ENCODE data around the gene ITPR3. TPM values are rescaled to one million over a fixed set of nuclear protein-coding genes. Genes with fewer than 3 reads are reported as not detected.

The ITPR3 gene
- total RNA-seq, 1 donor from 2014 or later: 17.7 TPM

DNA sequence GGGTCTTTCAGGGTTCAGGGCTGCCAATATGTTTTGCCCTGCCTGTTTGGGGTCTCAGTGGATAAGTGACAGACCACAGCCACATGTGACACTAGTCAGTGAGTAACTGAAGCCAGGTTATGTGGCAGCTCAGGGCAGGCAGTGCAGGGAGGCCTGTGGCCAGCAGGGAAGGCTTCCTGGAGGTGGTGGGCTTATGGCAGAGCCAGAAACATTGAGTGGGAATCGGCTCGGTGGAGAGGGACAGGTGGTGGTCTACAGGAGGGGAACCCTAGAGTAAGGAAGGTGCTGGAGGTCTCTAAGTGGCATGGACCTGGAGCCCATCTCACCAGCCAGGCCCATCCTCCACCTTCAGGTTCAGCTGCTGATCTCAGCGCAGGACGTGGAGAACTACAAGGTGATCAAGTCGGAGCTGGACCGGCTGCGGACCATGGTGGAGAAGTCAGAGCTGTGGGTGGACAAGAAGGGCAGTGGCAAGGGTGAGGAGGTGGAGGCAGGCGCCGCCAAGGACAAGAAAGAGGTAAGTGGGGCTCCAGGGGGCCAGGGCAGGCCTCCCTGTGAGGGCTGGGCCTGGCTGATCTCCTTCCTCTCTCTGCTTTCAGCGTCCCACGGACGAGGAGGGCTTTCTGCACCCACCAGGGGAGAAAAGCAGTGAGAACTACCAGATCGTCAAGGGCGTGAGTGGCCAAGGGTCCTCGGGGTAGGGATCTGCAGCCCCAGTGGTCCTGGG is 55.5 kb downstream of the ITPR3 start:
- no peaks in the 10 kb centered on the region for H3K9me3 Mint-ChIP-seq (ENCODE audit: unreplicated experiment)
- H3K4me3 ChIP-seq (ENCODE audit: insufficient read depth, low read depth, low read length): no peak overlapping the region
- no peaks in the 10 kb centered on the region for H3K9me3 ChIP-seq (ENCODE audit: insufficient read depth, low read depth, low read length)
- no peak overlapping the region for H3K4me3 Mint-ChIP-seq (ENCODE audit: unreplicated experiment)
- H3K79me2 ChIP-seq (ENCODE audit: insufficient read depth, low read length): no peaks in the 10 kb centered on the region
- no peak for DNase-seq (ENCODE audit: low read depth)
- peaks cover 15% of the 10 kb centered on the region for H3K4me1 Mint-ChIP-seq (ENCODE audit: low read depth, unreplicated experiment)
- peak overlapping the region; percentile 12 for H3K4me2 ChIP-seq (ENCODE audit: low read length)
- no peaks in the 10 kb centered on the region for H3K36me3 ChIP-seq (ENCODE audit: insufficient read depth, low read length)
- no peak overlapping the region for H3K9ac ChIP-seq (ENCODE audit: low read length)
- no peak for TF ChIP-seq EZH2 (IDR thresholded peaks at IDR 0.05; ENCODE audit: insufficient read depth, low read length)
- TF ChIP-seq, protein P1, sequence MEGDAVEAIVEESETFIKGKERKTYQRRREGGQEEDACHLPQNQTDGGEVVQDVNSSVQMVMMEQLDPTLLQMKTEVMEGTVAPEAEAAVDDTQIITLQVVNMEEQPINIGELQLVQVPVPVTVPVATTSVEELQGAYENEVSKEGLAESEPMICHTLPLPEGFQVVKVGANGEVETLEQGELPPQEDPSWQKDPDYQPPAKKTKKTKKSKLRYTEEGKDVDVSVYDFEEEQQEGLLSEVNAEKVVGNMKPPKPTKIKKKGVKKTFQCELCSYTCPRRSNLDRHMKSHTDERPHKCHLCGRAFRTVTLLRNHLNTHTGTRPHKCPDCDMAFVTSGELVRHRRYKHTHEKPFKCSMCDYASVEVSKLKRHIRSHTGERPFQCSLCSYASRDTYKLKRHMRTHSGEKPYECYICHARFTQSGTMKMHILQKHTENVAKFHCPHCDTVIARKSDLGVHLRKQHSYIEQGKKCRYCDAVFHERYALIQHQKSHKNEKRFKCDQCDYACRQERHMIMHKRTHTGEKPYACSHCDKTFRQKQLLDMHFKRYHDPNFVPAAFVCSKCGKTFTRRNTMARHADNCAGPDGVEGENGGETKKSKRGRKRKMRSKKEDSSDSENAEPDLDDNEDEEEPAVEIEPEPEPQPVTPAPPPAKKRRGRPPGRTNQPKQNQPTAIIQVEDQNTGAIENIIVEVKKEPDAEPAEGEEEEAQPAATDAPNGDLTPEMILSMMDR (IDR thresholded peaks at IDR 0.05; ENCODE audit: insufficient read depth, low read depth, low read length): no peak
- no peak overlapping the region for H2AFZ ChIP-seq (ENCODE audit: low read depth, low read length)
- H3K27me3 Mint-ChIP-seq (ENCODE audit: low read depth, unreplicated experiment): no peaks in the 10 kb centered on the region
- peaks cover 28% of the 10 kb centered on the region for H3K4me1 ChIP-seq (ENCODE audit: insufficient read depth, low read length)
- H3K27ac ChIP-seq (ENCODE audit: low read depth, low read length): no peak overlapping the region
- peaks cover 29% of the 10 kb centered on the region for H3K36me3 Mint-ChIP-seq (ENCODE audit: low read depth, unreplicated experiment)
- H4K20me1 ChIP-seq (ENCODE audit: insufficient read depth, low read length): no peaks in the 10 kb centered on the region
- no peak overlapping the region for H3K27ac Mint-ChIP-seq (ENCODE audit: unreplicated experiment)
- no peak for FAIRE-seq
- no peaks in the 10 kb centered on the region for H3K27me3 ChIP-seq (ENCODE audit: insufficient read depth, low read length)

DNA sequence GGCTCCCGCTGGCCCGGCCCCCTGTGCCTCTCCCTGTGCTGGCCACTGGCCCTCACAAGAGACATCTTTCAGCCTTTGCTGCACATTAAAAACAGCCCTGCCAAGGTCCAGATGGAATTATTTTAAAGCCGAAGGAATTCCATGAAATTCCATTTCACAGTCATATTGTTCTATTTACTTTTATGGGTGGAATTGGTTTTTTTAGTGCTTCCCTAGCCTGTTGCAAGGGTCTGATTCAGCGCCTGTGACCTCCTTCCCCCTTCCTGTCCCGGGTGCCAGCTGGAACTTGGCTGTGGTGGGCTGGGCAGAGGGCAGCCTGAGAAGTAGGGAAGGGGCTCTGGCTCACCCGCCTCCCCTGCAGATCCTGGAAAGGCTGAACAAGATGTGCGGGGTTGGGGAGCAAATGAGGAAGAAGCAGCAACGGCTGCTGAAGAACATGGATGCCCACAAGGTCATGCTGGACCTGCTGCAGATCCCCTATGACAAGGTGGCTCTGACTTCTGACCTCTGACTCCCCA is 56.1 kb downstream of the ITPR3 start:
- H2AFZ ChIP-seq (ENCODE audit: low read depth, low read length): no peak overlapping the region
- no peak overlapping the region for H3K4me3 Mint-ChIP-seq (ENCODE audit: unreplicated experiment)
- no peak overlapping the region for H3K4me3 ChIP-seq (ENCODE audit: insufficient read depth, low read depth, low read length)
- H3K27me3 ChIP-seq (ENCODE audit: insufficient read depth, low read length): no peaks in the 10 kb centered on the region
- peaks cover 28% of the 10 kb centered on the region for H3K36me3 Mint-ChIP-seq (ENCODE audit: low read depth, unreplicated experiment)
- H4K20me1 ChIP-seq (ENCODE audit: insufficient read depth, low read length): no peaks in the 10 kb centered on the region
- DNase-seq (ENCODE audit: low read depth): no peak
- no peak for FAIRE-seq
- H3K36me3 ChIP-seq (ENCODE audit: insufficient read depth, low read length): no peaks in the 10 kb centered on the region
- H3K9me3 ChIP-seq (ENCODE audit: insufficient read depth, low read depth, low read length): no peaks in the 10 kb centered on the region
- no peak overlapping the region for H3K27ac Mint-ChIP-seq (ENCODE audit: unreplicated experiment)
- H3K79me2 ChIP-seq (ENCODE audit: insufficient read depth, low read length): no peaks in the 10 kb centered on the region
- H3K4me1 Mint-ChIP-seq (ENCODE audit: low read depth, unreplicated experiment): peaks cover 15% of the 10 kb centered on the region
- peaks cover 28% of the 10 kb centered on the region for H3K4me1 ChIP-seq (ENCODE audit: insufficient read depth, low read length)
- peak overlapping the region; percentile 12 for H3K4me2 ChIP-seq (ENCODE audit: low read length)
- H3K9me3 Mint-ChIP-seq (ENCODE audit: unreplicated experiment): no peaks in the 10 kb centered on the region
- TF ChIP-seq EZH2 (IDR thresholded peaks at IDR 0.05; ENCODE audit: insufficient read depth, low read length): no peak
- TF ChIP-seq, protein P1 (IDR thresholded peaks at IDR 0.05; ENCODE audit: insufficient read depth, low read depth, low read length): no peak
- H3K27me3 Mint-ChIP-seq (ENCODE audit: low read depth, unreplicated experiment): no peaks in the 10 kb centered on the region
- no peak overlapping the region for H3K27ac ChIP-seq (ENCODE audit: low read depth, low read length)
- no peak overlapping the region for H3K9ac ChIP-seq (ENCODE audit: low read length)

DNA sequence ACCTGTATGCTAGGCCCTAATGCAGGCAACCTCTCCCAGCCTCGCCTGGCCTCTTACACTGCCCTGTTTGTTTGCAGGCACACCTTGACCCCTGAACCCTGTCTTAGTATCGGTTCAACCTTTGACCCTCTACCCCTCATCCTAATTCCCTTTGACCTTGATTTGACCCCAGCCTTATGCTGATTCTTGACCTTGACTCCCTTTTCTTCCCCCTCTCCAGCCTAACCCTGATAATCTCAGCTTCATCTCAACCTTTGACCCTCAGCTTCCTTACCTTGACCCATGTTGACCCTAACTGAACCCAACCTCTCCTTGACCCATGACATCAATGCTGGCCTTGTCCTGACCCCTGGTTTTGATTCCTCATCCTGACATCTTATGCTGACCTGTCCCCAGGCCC is 56.6 kb downstream of the ITPR3 start:
- H3K27me3 Mint-ChIP-seq (ENCODE audit: low read depth, unreplicated experiment): no peaks in the 10 kb centered on the region
- DNase-seq (ENCODE audit: low read depth): no peak
- H3K4me3 Mint-ChIP-seq (ENCODE audit: unreplicated experiment): no peak overlapping the region
- H3K4me3 ChIP-seq (ENCODE audit: insufficient read depth, low read depth, low read length): no peak overlapping the region
- TF ChIP-seq EZH2 (IDR thresholded peaks at IDR 0.05; ENCODE audit: insufficient read depth, low read length): no peak
- TF ChIP-seq, protein P1 (IDR thresholded peaks at IDR 0.05; ENCODE audit: insufficient read depth, low read depth, low read length): no peak
- no peak overlapping the region for H2AFZ ChIP-seq (ENCODE audit: low read depth, low read length)
- H3K4me2 ChIP-seq (ENCODE audit: low read length): no peak overlapping the region
- H3K4me1 ChIP-seq (ENCODE audit: insufficient read depth, low read length): peaks cover 25% of the 10 kb centered on the region
- H3K27ac ChIP-seq (ENCODE audit: low read depth, low read length): no peak overlapping the region
- no peak for FAIRE-seq
- H4K20me1 ChIP-seq (ENCODE audit: insufficient read depth, low read length): no peaks in the 10 kb centered on the region
- H3K9ac ChIP-seq (ENCODE audit: low read length): no peak overlapping the region
- no peaks in the 10 kb centered on the region for H3K79me2 ChIP-seq (ENCODE audit: insufficient read depth, low read length)
- no peak overlapping the region for H3K27ac Mint-ChIP-seq (ENCODE audit: unreplicated experiment)
- no peaks in the 10 kb centered on the region for H3K27me3 ChIP-seq (ENCODE audit: insufficient read depth, low read length)
- H3K9me3 ChIP-seq (ENCODE audit: insufficient read depth, low read depth, low read length): no peaks in the 10 kb centered on the region
- no peaks in the 10 kb centered on the region for H3K36me3 ChIP-seq (ENCODE audit: insufficient read depth, low read length)
- peaks cover 15% of the 10 kb centered on the region for H3K4me1 Mint-ChIP-seq (ENCODE audit: low read depth, unreplicated experiment)
- peaks cover 29% of the 10 kb centered on the region for H3K36me3 Mint-ChIP-seq (ENCODE audit: low read depth, unreplicated experiment)
- H3K9me3 Mint-ChIP-seq (ENCODE audit: unreplicated experiment): no peaks in the 10 kb centered on the region
